Transverse colon (tissue), 4 donors: Measurements from ENCODE around the gene GPC6. TPM values are rescaled to one million over a fixed set of nuclear protein-coding genes. Genes with fewer than 3 reads are reported as not detected.

ENCODE experiments used
- DNase-seq: peaks from one replicate; pipeline ENCODE4 v3.0.0-alpha.2; 2019
- H3K27ac ChIP-seq, 4 donors: fragments of 200-600 bp; sonication (generic); 2 replicates each; pipeline ENCODE4 v1.5.1; 2016 to 2018; ENCODE audit warnings: inconsistent platforms in 4 of 4
- H3K27me3 ChIP-seq: fragments of 200-600 bp; sonication (generic); 2 replicates; pipeline ENCODE4 v1.5.1; 2017; ENCODE audit warnings: inconsistent platforms
- H3K36me3 ChIP-seq, 4 donors: fragments of 200-600 bp; sonication (generic); 2 replicates each; pipeline ENCODE4 v1.5.1; 2017 to 2019; ENCODE audit warnings: inconsistent platforms in 4 of 4
- H3K4me1 ChIP-seq, 4 donors: fragments of 200-600 bp; sonication (generic); 2 replicates each; pipeline ENCODE4 v1.5.1; 2017 to 2020; ENCODE audit warnings: inconsistent platforms in 4 of 4
- H3K4me3 ChIP-seq, 4 donors: fragments of 200-600 bp; sonication (generic); 1 replicate in 1 of 4; 2 replicates in 3 of 4; pipeline versions ENCODE4 v1.5.1 to v1.6.1; 2017 to 2019; ENCODE audit warnings: inconsistent platforms in 4 of 4
- H3K9me3 ChIP-seq, 2 donors: fragments of 200-600 bp; sonication (generic); 2 replicates each; pipeline ENCODE4 v1.5.1; 2017 to 2019; ENCODE audit warnings: inconsistent platforms in 2 of 2
- EP300 ChIP-seq: sonication (generic); formaldehyde crosslinking; IDR thresholded peaks from one replicate; pipeline ENCODE4 v1.6.1; 2017; ENCODE audit warnings: antibody characterized with exemption, low read depth
- POLR2A ChIP-seq: fragments of 450-650 bp; IDR thresholded peaks from one replicate; pipeline ENCODE4 v1.6.1; 2016; ENCODE audit warnings: antibody characterized with exemption, mild to moderate bottlenecking, moderate library complexity
- POLR2AphosphoS5 ChIP-seq, 3 donors: sonication (generic); formaldehyde crosslinking; IDR thresholded peaks; one replicate each; pipeline ENCODE4 v1.6.1; 2016; ENCODE audit warnings: antibody characterized with exemption in 3 of 3
- WGBS, 2 donors: methylation state at CpG; one replicate each; pipeline ENCODE4 v1.1.5; 2018; ENCODE audit warnings: low coverage in 1 of 2; 5-methylcytosine and 5-hydroxymethylcytosine counted together
- in situ Hi-C, 4 donors: fragments of 200-750 bp; cut with MboI; loops; one replicate each; pipeline versions ENCODE4 v1.15.0 to v1.15.1; 2017; ENCODE audit warnings: low sequenced_read_pairs in 3 of 4, low pct_ligation_motif_present in 1 of 4, low pct_unique_long_range_greater_than_20kb in 1 of 4
- intact Hi-C: fragments of 100-400 bp; cut with DNase I; formaldehyde crosslinking; loops from one replicate; pipeline ENCODE4 v1.15.1; 2023; ENCODE audit warnings: low total_unique reads
- total RNA-seq, 4 donors: library from RNA; depleted of rRNA; stranded (reverse); fragments of >200 nt; gene quantifications; one replicate each; pipeline ENCODE4 v1.1.0, GENCODE V29; 2016
- TF ChIP-seq, protein P1 (sequence below), 5 experiments: fragments of 200-600 bp in 3 of 5; fragments of 450-650 bp in 2 of 5; sonication (generic) in 3 of 5; IDR thresholded peaks; 1 replicate in 2 of 5; 2 replicates in 3 of 5; pipeline ENCODE4 v1.5.1; 2016 to 2017; ENCODE audit warnings: antibody characterized with exemption in 5 of 5, inconsistent platforms in 3 of 5, mild to moderate bottlenecking in 2 of 5, moderate library complexity in 1 of 5

The GPC6 gene
- total RNA-seq, 4 donors from 2014 or later = 0.75 to 5.7 (median 4.0) TPM

- Histone ChIP-seq H3K27me3 (no peaks in the 10 kb centered on the region), H3K36me3 (no peaks in the 10 kb centered on the region), H3K4me3 (no peak overlapping the region), H3K27ac (no peak overlapping the region), H3K9me3 (no peaks in the 10 kb centered on the region), H3K4me1 (no peaks in the 10 kb centered on the region)
- no peak for DNase-seq
- 62 to 74% methylated on average over 2 of the region's 2 CpGs for WGBS, 2 donors
- in situ Hi-C loops = no loop called here
- intact Hi-C loops = no loop called here
- TF ChIP-seq, protein P1, sequence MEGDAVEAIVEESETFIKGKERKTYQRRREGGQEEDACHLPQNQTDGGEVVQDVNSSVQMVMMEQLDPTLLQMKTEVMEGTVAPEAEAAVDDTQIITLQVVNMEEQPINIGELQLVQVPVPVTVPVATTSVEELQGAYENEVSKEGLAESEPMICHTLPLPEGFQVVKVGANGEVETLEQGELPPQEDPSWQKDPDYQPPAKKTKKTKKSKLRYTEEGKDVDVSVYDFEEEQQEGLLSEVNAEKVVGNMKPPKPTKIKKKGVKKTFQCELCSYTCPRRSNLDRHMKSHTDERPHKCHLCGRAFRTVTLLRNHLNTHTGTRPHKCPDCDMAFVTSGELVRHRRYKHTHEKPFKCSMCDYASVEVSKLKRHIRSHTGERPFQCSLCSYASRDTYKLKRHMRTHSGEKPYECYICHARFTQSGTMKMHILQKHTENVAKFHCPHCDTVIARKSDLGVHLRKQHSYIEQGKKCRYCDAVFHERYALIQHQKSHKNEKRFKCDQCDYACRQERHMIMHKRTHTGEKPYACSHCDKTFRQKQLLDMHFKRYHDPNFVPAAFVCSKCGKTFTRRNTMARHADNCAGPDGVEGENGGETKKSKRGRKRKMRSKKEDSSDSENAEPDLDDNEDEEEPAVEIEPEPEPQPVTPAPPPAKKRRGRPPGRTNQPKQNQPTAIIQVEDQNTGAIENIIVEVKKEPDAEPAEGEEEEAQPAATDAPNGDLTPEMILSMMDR (IDR thresholded peaks at IDR 0.05) = no peak
- TF ChIP-seq POLR2A (no peak), EP300 (no peak), POLR2AphosphoS5 (IDR thresholded peaks at IDR 0.05) (no peak)
Observed at GRCh38 chr13:93966267-93966936, 739.8 kb downstream of the GPC6 start.

GRCh38 chr13:93967286-93967685 lies 740.7 kb downstream of the GPC6 start:
- H3K4me3 ChIP-seq = no peak overlapping the region
- H3K27me3 ChIP-seq = no peaks in the 10 kb centered on the region
- no peaks in the 10 kb centered on the region for H3K9me3 ChIP-seq
- in situ Hi-C loops = no loop called here
- H3K36me3 ChIP-seq = no peaks in the 10 kb centered on the region
- DNase-seq = no peak
- intact Hi-C loops = no loop called here
- TF ChIP-seq POLR2AphosphoS5 (IDR thresholded peaks at IDR 0.05) = no peak
- no peak overlapping the region for H3K27ac ChIP-seq
- 70 to 77% methylated on average over 2 of the region's 2 CpGs for WGBS, 2 donors
- H3K4me1 ChIP-seq = no peaks in the 10 kb centered on the region

DNA sequence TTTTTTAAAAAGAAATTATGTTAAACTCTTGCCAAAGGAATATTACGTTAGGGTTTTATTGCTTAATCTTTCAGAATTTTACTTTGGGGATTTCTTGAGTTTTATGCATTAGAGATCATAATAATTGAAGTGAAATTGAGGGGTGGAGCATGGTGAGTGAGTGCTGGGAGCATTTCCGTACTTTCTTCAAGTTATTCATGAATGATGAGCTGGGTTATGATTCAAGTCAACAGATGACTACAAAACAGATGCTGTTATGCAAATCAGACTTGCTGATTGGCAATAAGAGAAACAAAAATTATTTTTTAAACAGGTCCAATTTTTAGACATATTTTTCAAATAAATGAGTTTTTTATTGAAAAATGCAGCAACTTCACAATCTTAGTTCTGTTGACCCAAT lies 748.6 kb downstream of the GPC6 start:
- no peaks in the 10 kb centered on the region for H3K36me3 ChIP-seq
- H3K4me1 ChIP-seq = peaks cover 0 to 3% (median under 1%) of the 10 kb centered on the region in 4 donors
- WGBS, 2 donors = 82 to 84% methylated on average over 2 of the region's 2 CpGs
- TF ChIP-seq POLR2AphosphoS5 (IDR thresholded peaks at IDR 0.05) = no peak
- TF ChIP-seq, protein P1 (IDR thresholded peaks at IDR 0.05) = no peak
- TF ChIP-seq EP300 = no peak
- no peak for TF ChIP-seq POLR2A
- in situ Hi-C loops = no loop called here
- H3K27me3 ChIP-seq = no peaks in the 10 kb centered on the region
- intact Hi-C loops = no loop called here
- H3K27ac ChIP-seq = no peak overlapping the region
- no peak for DNase-seq
- H3K9me3 ChIP-seq = no peaks in the 10 kb centered on the region
- no peak overlapping the region for H3K4me3 ChIP-seq

DNA sequence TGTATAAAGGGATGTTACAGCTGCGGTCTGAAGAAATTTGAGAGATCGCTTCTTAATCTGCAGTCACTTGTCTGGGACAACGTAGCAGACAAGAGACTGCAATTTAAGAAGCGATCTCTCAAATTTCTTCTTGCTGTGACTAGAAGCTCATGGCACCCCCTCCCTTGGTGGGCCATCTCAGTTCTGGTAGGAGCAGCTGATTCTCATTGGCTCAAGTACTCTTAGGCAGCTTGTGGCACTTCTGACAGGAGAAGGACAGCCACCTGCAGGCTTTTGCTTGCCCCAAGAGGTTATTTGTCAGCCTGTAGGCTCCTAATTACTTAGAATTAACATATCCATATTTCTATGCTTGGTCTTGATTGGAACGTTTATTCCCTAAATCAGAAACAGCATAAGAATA lies 749.9 kb downstream of the GPC6 start:
- DNase-seq = no peak
- Histone ChIP-seq H3K27ac (no peak overlapping the region), H3K27me3 (no peaks in the 10 kb centered on the region), H3K36me3 (no peaks in the 10 kb centered on the region), H3K4me1 (peaks cover 0 to 8% (median 2%) of the 10 kb centered on the region in 4 donors), H3K4me3 (no peak overlapping the region), H3K9me3 (no peaks in the 10 kb centered on the region)
- WGBS, 2 donors = 69 to 84% methylated on average over 3 to 5 of the region's 5 CpGs
- TF ChIP-seq POLR2AphosphoS5 (IDR thresholded peaks at IDR 0.05) = no peak
- in situ Hi-C loops = no loop called here
- intact Hi-C loops = no loop called here

DNA sequence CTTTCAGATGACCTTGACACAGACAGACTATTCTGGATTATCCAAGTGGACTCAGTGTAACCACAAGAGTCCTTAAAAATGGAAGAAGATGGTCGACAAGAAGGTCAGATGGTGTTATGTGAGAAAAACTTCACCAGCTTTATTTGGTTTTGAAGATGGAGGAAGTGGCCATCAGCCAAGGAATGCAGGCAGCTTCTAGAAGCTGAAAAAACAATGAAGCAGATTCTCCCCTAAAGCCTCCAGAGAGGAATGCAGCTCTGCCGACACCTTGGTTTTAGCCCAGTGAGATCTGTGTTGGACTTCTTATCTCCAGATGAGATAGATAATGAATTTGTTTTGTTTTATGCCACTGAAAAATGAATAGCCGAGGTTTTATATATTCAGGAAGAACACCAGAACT lies 751.4 kb downstream of the GPC6 start:
- 70 to 72% methylated on average over 3 of the region's 3 CpGs for WGBS, 2 donors
- no peaks in the 10 kb centered on the region for H3K9me3 ChIP-seq
- no peak for DNase-seq
- no peaks in the 10 kb centered on the region for H3K27me3 ChIP-seq
- no peaks in the 10 kb centered on the region for H3K36me3 ChIP-seq
- in situ Hi-C loops (no loop called here), intact Hi-C loops (no loop called here)
- H3K27ac ChIP-seq = no peak overlapping the region
- no peak overlapping the region for H3K4me3 ChIP-seq
- no peak for TF ChIP-seq POLR2AphosphoS5 (IDR thresholded peaks at IDR 0.05)
- TF ChIP-seq, protein P1 (IDR thresholded peaks at IDR 0.05) = no peak
- no peak for TF ChIP-seq EP300
- no peak for TF ChIP-seq POLR2A
- H3K4me1 ChIP-seq = peaks cover 0 to 8% (median 4%) of the 10 kb centered on the region in 4 donors
